Stimulated activated CD4-positive, alpha-beta T cell treated with anti-CD3 and anti-CD28 coated beads, Interleukin-4, amount 100 ng/mL, for 1 hour (primary cell): ENCODE results near the gene KAT7.
A peak's percentile ranks its signal among the peaks of the same experiment; 100 is the strongest.

Source experiments
- DNase-seq: peaks from one replicate; pipeline ENCODE4 v3.0.0-alpha.2; 2020

KAT7 gene

DNA sequence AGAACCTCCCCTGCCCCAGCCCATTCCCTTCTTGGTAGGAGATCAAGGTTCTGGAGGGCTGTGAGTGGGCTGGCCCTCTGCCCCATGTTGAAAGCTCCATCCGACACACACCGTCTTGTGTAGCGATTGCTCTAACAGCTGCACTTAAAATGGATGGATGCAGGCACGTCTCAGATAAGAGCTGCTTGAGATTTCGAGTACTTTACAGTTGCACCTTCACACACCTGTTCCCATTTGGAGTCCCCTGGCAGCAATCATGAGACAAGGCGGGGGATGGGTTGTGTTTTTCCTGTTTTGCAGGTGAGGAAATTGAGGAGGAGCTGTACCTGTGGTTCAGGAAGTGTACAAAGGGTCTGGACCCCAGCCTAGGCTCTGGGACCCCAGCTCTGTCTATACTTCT, 85.0 kb downstream of the KAT7 start:
- no peak for DNase-seq

DNA sequence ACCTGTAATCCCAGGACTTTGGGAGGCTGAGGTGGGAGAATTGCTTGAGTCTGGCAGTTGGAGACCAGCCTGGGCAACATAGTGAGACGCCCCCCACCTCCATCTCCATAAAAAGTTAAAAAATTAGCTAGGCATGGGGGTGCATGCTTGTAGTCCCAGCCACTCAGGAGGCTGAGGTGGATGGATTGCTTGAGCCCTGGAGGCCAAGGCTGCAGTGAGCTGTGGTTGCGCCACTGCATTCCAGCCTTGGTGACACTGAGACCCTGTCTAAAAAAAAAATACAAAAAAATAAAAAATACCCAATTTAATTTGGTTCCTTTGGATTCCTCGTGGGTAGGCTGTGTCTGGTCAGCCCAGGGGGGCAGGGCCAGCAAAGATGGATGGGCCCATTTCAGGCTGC, 85.4 kb downstream of the KAT7 start:
- no peak for DNase-seq

DNA sequence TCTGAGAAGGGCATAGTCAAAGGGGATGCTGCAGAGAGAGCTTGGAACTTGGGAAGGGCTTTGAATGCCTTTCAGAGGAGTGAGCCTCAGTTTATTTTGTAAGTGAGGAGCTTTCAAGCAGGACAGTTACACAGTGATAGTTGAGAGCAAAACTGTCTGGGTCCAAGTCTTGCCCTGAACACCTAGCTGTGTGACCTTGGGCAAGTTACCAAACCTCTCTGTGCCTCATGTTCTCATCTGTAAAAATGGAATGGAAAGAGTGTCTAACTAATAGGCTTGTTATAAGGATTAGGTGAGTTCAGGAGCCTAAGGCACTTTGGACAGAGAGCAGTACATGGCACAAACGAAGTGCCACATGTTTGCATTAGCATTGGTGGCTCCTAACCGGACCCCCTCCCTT, 86.4 kb downstream of the KAT7 start:
- DNase-seq, result no peak

DNA sequence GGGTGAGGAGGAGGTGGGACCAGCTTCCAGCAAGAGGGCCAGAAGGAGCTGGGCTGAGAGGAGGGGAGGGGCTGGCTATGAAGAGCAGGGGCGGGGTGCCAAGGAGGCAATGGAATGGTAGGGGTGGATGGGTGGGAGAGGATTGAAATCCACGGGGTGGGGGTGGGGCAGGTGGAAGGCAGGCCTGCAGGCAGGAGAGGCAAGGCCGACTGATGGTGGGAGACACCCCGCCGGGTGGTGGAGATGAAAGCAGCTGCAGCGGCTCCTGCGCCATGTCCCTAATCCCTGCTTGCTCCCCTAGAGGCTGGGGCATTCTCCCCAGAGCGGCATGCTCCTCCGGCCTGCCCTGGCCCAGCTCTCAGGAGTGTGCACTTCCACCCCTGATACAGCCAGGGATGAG, 87.2 kb downstream of the KAT7 start:
- no peak for DNase-seq

DNA sequence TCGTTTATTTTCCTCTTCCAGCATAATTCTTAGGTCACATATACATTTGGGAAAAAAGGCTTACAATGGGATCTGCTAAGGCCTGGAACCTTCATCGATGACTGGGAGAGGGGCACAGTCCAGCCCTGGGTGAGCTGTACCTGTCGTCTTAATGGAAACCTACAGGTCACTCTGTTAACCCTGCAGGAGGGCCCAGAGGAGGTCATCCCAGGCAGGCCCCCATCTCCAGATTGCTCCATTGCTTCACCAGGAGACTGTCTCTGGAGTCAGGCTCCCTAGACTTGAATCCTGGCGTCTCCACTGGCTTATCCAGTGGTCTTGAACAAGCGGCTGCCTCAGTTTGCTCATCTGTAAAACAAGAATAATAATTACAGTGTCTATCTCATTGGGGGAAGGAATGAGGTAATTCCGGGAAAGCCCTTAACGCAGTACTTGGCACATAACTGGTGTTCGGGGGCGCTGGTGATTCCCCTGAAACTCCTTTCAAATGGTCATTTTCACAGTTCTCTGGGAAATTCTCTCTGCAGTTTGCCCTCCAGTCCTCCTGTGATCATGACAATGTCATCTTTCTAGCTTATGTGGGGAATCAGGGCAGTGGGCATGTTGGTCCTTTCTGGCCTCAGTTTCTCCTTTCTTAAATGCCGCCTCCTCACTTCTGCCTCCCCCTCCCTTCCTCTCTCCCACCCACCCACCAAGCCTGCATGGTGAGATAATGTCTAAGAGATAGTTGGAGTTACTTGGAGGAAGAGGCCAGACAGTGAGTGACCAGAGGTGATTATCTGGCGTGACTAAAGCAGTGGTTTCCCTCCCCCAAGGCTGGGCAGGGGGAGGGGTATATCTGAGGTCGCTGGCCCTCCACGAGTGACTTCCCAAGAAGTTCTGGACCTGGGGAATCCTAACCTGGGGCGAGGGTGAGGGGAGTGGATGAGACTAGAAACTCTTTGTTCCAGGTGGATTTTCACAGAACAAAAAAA, 90.7 kb downstream of the KAT7 start:
- DNase-seq, result no peak

DNA sequence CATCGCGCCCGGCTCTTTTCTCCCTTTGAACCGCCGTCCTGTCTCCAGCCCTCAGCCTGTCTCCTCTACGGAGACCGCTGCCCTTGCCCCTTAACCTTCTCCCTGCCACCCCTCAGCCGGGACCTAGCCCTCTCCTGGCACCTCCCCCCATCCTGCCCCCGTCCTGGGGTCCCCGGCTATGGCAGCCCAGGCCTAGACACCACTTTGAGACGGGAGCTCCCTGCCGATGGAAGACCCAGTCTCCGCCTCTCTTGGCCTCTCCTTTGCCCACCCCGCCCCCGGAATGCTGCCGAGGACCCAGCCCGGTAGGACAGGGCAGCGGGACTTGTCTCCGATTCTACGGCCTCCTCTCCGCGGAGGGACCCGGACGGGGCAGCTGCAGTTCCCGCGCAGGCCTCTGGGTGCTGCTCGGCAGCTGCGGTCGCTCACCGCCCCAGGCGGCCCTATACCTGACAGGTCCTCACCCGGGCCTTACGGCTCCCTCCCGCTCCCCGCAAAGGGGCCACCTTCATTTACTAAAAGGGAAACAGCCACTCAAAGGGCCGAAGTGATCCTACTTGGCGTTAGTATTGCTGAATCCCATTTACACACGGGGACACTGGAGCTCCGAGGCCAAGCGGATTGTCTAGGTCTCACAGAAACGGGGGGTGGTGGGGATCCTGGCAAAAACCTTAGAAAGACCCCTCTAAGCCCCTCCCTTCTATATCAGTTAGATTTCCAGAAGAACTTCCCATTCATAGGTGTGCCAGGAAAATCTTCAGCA, 92.0 kb downstream of the KAT7 start:
- peak; percentile 76 for DNase-seq

DNA sequence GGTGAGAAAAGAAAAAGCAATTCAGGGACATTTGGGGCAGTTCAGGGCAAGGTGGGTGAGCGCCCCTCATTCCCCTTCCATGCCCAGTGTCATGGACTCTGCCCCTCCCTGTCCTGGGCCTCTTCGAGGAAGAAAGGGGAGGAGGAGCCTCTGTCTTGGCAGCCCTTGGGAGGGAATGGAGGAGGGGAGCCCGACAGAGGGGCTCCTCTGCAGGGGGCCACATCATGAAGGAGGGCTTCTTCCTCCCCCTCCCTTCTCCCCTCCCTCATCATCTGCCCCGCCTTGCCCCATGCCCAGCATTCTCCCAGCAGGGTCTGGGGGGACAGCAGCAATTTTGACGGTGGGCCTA, 92.5 kb downstream of the KAT7 start:
- no peak for DNase-seq

DNA sequence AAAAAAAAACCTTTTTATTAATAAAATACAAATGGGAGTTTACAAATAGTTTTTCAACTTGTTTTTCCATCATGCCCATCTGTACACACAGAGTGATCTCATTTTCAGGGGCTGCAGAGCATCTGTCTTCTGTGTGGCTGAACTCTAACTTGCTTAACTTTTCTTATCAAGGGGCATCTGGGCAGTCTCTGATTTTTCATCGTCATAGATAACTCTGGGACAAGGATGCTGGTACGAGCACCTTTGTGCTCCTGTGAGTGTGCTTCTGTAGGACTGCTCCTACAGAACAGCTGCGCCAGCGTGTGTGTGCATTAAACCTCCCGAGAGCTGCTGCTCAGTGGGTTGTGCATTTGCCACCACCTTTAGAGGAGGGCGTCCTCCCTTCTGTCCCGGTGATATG, 94.0 kb downstream of the KAT7 start:
- DNase-seq, result no peak
